GM18858 (cell line): ENCODE data around the gene COPRS.
"Not testable (repeated sequence)": the region's sequence is repeated elsewhere in the genome, so short reads cannot be mapped to it uniquely, and the experiment has no call there.

Source experiments
- ATAC-seq: cut with Tn5 transposase; IDR thresholded peaks from one replicate; pipeline ENCODE4 v1.9.1; 2021; ENCODE audit not compliant: unreplicated experiment

Gene COPRS

GRCh38 chr17:31811101-31811500 is 47.9 kb downstream of the COPRS start:
- no peak for ATAC-seq

GRCh38 chr17:31809876-31810275 is 49.2 kb downstream of the COPRS start:
- not testable (repeated sequence) for ATAC-seq

GRCh38 chr17:31808521-31809050 is 50.5 kb downstream of the COPRS start:
- no peak for ATAC-seq

GRCh38 chr17:31807846-31808245 is 51.2 kb downstream of the COPRS start:
- no peak for ATAC-seq

- ATAC-seq = no peak
These were observed 52.1 kb downstream of the COPRS start for GRCh38 chr17:31806921-31807320.

GRCh38 chr17:31803494-31804213 is 55.4 kb downstream of the COPRS start:
- no peak for ATAC-seq

GRCh38 chr17:31802502-31802901 is 56.5 kb downstream of the COPRS start:
- ATAC-seq = no peak
